Middle frontal gyrus (tissue), 1 donor: ENCODE data around the gene CCDC13.

Source experiments
- DNase-seq: peaks from one replicate; pipeline ENCODE4 v3.0.0-alpha.2; 2015; ENCODE audit warnings: low spot score; ENCODE audit errors: extremely low spot score

Gene CCDC13

DNA sequence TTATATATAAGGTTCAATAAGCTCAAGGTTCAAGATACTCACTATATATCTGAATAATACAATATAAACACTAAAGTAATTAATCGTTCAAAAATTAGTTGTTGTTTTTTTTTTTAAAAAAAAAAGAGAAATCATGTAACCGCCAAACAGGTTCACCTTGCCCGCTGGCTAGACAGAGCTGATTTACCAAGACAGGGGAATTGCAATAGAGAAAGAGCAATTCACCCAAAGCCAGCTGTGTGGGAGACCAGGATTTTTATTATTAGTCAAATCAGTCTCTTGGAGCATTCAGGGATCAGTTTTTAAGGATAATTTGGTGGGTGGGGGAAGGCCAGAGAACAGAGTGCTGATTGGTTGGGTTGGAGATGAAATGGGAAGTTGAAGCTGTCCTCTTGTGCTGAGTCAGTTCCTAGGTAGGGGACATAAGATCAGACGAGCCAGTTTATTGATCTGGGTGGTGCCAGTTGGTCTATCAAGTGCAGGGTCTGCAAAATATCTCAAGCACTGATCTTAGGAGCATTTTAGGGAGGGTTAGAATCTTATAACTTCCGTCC lies 23.4 kb upstream of the CCDC13 start:
- no peak for DNase-seq

- DNase-seq = no peak
Observed at GRCh38 chr3:42795621-42796181, 22.6 kb upstream of the CCDC13 start.

DNA sequence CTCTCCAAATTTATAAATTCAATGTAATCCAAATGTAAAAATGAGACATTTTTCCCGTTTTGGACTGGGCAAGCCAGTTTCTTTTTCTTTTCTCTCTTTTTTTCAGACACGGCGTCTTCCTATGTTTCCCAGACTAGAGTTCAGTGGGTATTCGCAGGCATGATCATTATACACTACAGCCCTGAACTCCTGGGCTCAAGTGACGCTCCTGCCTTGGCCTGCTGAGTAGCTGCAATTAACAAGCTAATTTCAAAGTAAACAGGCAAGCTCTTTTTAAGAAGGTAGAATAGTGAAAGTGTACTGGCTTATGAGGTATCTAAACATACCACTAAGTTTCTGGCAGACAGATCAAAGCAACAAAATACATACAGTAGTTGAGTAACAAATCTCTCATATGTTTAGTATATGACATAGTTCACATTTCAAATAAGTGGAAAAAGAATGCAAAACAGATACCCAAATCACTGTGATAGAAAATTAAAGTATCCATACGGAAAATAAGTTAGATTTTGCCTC lies 17.7 kb upstream of the CCDC13 start:
- no peak for DNase-seq

DNA sequence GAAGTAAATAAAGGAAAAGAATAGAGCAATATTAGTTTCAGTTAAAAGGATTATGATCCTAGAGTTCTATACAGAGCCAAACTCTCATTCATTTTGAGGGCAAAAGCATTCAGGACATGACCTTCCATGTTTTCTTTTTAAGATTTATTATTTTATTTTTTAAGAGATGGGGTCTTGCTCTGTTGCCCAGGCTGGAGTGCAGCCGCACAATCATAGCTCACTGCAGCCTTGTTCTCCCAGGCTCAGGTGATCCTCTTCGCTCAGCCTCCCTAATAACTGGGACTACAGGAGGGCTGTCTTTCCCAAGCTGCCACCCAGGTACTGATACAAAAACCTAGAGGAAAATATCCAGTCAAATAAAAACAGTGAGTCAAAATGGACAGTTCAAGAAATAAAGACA lies 13.6 kb upstream of the CCDC13 start:
- no peak for DNase-seq

- DNase-seq = no peak
Observed at GRCh38 chr3:42786212-42786611, 13.2 kb upstream of the CCDC13 start.

- peak; percentile 43 for DNase-seq
Observed at GRCh38 chr3:42780892-42781700, 8.0 kb upstream of the CCDC13 start.

DNA sequence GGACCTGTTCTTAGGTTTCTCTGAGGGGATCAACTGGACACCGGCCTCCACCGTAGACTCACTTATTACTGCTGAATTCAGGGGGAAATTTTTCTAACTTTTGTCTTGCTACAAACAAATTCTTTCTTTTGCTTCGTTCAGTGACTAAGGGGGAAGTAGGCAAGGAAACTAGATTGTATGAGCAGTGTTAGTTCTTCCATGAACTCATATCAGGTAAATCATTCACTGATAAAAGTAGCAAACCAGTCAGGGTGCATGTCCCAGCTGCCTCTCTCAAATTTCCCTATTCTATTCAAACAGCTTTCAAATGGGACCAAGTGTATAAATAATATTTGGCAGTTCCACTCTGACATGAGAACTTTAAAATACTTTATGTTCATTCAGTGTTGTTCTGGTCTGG lies 7.3 kb upstream of the CCDC13 start:
- DNase-seq = no peak

- DNase-seq = no peak
Observed at GRCh38 chr3:42778644-42779043, 5.6 kb upstream of the CCDC13 start.

GRCh38 chr3:42773409-42773751 lies 327 bp upstream of the CCDC13 start:
- no peak for DNase-seq

DNA sequence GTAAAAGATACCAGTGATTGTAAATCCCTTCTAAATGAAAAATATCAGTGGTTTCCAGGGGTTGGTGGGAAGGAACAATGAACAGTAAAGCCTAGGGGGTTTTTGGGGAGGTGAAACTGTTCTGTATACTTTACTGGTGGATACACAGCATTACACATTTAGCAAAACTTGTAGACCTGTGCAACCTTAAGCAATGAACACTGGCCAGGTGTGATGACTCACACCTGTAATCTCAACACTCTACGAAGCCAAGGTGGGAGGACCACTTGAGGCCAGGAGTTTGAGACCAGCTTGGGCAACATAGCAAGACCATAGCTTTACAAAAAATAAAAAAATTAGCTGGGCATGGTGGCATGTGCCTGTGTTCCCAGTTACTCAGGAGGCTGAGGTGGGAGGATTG lies 1.8 kb downstream of the CCDC13 start:
- DNase-seq = no peak

DNA sequence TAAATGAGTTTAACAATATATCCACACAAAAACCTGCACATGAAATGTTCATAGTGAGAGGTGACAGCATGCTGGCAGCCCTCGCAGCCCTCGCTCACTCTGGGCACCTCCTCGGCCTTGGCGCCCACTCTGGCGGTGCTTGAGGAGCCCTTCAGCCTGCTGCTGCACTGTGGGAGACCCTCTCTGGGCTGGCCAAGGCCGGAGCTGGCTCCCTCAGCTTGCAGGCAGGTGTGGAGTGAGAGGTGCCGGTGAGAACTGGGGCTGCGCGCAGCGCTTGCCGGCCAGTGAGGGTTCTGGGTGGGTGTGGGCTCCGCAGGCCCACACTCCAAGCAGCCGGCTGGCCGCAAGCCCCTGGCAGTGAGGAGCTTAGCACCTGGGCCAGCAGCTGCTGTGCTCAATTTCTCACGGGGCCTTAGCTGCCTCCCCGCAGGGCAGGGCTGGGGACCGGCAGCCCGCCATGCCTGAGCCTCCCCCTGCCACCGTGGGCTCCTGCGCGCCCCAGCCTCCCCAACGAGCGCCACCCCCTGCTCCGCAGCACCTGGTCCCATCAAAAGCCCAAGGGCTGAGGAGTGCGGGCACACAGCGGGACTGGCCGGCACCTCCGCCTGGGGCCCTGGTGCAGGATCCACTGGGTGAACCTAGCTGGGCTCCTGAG lies 3.4 kb downstream of the CCDC13 start:
- DNase-seq = no peak

DNA sequence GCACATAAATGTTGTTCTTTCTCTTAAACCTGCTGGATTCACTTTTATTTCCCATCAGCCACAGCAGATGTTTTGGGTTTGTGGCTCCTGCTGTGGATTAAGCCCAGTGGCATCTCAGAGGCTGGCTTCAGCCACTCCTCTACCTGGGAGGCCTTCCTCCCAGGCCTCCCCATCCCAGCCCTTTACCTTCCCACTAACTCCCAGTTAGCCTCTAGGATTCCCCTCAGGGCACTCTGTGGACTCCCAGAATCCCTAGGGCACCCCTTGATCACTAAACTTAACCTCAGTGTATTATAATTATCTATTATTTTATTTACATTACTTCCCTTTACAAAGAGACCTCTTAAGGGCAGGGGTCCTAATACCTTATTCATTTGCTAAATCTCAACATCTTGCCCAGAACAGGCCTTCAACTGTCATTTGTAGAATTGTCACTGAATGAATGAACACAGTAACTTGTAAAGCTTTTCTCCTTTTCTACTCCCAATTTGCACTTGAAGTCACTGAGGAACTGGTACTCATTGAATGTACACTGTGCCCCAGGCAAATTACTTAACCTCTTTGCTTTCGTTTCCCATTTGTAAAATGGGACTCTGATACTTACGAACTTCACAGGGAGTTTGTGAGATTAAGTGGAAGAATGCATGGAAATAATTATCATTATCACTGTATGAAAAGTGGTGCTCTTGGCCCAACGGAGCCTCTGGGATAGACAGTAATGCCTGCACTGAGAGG lies 8.3 kb downstream of the CCDC13 start:
- no peak for DNase-seq

DNA sequence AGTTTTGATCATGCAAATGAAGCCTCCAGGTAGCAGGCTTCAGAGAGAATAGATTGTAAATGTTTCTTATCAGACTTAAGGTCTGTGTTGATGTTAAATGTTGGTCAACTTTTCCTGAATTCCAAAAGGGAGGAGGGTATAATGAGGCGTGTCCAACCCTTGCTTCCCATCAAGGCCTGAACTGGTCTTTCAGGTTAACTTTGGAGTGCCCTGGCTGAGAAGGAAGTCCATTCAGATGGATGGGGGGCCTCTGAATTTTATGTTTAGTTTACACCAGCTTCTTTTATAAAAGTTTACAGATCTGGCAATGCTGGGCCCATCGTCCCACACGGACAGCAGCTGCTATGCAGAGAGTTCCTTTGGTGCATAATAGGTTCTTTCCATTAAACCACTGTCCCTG lies 8.9 kb downstream of the CCDC13 start:
- DNase-seq = no peak

DNA sequence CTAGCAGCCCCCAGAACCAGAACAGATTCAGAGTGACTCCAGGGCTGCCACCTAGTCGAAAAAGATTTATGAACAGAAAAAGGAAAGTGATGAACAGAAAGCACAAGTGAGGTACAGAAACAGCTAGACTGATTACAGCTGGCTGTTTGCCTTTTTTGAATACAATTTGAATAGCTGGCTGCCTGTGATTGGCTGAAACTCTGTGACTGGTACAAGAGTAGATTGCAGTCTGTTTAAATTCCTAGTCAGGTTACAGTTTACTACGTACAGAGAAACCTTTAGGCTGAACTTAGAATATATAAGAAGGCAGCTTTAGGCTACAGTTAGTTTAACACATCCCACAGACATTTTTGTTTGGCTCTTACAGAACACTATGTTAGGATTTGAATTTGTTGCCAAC lies 10.0 kb downstream of the CCDC13 start:
- DNase-seq = peak; percentile 22

GRCh38 chr3:42762046-42762724 lies 10.9 kb downstream of the CCDC13 start:
- no peak for DNase-seq

GRCh38 chr3:42758126-42758525 lies 14.9 kb downstream of the CCDC13 start:
- no peak for DNase-seq

DNA sequence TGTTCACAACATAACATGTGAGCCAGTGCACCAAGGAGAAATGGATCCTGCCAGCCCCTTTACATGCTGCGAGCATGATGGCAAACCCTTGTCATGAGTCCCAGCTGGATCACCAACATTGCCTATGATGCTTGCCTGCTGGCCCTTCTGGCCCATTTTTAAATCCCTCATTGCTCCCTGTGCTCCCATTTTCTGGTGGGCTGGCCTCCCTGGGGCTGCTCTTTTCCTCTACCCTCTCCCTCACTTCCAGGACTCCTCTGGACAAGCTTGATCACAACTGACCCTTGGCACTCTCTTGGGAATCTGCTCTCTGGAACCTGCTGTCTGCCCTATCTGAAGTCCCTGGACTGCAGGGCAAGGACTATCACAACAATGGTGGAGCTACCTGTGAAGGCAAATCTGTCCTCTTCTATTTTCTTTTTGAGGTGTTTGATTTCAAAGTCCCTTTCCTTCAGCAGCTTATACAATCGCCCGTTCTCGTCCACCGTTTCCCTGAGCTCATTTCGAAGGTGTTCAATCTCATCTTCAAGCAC lies 16.3 kb downstream of the CCDC13 start:
- DNase-seq = no peak

DNA sequence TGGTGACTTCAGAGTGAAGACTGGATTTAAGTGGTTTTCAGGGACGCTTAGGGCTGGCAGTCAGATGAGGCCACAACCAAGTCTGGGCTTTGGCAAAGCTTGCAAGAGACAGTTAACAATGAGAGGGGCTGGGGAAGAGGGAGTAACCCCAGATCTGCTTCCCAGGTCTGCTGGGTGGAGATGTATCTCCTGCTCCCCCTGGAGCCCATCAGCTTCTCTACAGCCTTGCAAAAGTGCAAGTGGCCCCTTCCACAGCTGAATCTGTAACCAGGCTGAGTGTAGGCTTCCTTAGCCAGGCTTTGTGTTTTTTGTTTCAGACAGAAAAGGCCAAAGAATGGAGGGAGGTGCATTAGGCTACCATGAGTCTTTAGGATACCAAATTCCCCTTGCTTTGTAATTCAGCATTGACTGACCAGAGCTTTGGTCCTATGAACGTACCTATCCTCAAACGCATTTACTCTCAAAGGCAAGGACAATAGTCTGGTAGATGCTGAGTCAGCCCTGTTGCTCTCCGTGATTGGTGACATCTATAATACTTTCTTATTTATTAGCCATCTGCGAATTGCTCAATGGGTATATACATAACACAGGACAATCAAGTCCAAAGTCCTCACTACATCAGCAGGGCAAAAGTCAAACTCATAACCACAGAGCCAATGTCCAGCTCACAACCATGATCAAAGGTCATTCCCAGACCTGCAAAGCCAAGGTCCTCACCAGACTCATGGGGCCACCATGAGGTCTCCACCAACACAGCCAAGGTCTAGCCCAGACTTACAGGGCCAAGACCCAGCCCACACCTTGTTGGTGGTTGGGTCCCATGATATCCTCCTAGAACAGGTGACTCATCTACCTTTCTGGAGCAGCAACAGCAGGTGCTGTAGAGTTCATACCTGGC lies 17.1 kb downstream of the CCDC13 start:
- no peak for DNase-seq

- no peak for DNase-seq
Observed at GRCh38 chr3:42753757-42754156, 19.3 kb downstream of the CCDC13 start.

DNA sequence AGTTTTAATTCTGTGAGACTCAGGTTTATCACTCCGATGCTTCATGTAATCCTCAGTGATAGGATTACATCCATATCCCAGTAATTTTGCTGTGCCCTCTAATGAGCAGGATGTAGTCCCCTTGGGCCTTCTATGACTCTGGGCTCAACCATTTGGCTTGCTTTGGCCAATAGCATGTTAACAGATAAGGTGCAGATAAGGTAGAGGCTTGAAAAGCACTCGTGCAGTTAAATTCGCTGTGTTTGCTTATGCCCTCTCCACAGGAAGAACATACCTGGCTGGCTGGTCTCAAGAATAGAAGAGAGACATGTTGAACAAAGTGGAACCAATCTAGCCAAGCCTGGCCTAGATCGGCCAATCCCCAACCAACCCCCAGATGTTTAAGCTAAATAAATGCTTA lies 20.1 kb downstream of the CCDC13 start:
- DNase-seq = no peak
